Hepatocyte (in vitro differentiated cells): Measurements from ENCODE around the gene MAPK1.

ENCODE experiments used
- CTCF ChIP-seq: fragments of 200-600 bp; sonication (generic); IDR thresholded peaks from 2 replicates; pipeline ENCODE4 v1.5.1; 2016; ENCODE audit warnings: antibody characterized with exemption, mild to moderate bottlenecking; ENCODE audit not compliant: poor library complexity
- EZH2 ChIP-seq: fragments of 200-600 bp; sonication (generic); IDR thresholded peaks from 2 replicates; pipeline ENCODE4 v1.6.1; 2016; ENCODE audit warnings: antibody characterized with exemption, mild to moderate bottlenecking, borderline replicate concordance

DNA sequence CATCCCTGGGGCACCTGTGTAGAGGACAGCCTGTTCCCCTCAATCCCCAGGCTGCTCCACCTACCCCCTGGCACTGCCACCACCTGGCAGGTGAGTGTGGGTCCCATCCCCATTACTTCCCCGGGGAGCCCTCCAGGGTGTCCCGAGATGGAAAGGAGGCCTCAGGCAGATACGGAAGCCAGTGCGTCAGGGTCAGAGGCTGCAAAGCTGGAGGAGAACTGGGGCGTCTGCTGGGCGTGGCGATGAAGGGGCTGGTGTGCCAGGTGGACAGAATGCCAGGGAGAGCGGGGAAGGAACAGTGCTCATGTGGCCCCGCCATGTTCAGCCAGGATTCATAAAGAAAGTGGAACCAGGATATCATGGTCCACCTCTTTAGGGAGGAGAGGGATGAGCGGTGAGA lies 139.7 kb downstream of the MAPK1 start:
- TF ChIP-seq CTCF, result no peak
- no peak for TF ChIP-seq EZH2
